Measurements from ENCODE around the gene STAT2. TPM values are rescaled to one million over a fixed set of nuclear protein-coding genes. Genes with fewer than 3 reads are reported as not detected.

Gene STAT2
- total and polyA plus RNA-seq, 2 of the 13 experiments (the other 11 are each of a cell fraction or from before 2014, with no cell fraction given) = 43.5 to 84.6 TPM

GRCh38 chr12:56359851-56360767, at the start of gene STAT2 (continued):
- TF ChIP-seq TEF (CRISPR knock-in tag; IDR thresholded peaks at IDR 0.05) (0 out of 2 replicates have a peak, but pooled peaks have one; percentile 5), SP140L (CRISPR knock-in tag; IDR thresholded peaks at IDR 0.05; ENCODE audit: borderline replicate concordance) (no peak), MED1 (CRISPR knock-in tag; IDR thresholded peaks at IDR 0.05) (peak; percentile 67), MXD3 (CRISPR knock-in tag; IDR thresholded peaks at IDR 0.05) (peak; percentile 61; the same call in 1 of the 2 replicates), POLR2A (IDR thresholded peaks at IDR 0.05; ENCODE audit: insufficient read depth in 1 of 2, low read depth in 2 of 2, low read length in 2 of 2) (peak; percentile 41 to 78; a peak in 3 of 4 replicates), TBL1XR1 (IDR thresholded peaks at IDR 0.05; ENCODE audit: borderline replicate concordance, low read length, partially characterized antibody) (no peak), SATB2 (CRISPR knock-in tag; IDR thresholded peaks at IDR 0.05) (peak; percentile 56; the same call in 1 of the 2 replicates), GATA4 (IDR thresholded peaks at IDR 0.05; ENCODE audit: borderline replicate concordance, low read depth) (peak; percentile 51; the same call in 1 of the 2 replicates), GTF3A (CRISPR knock-in tag; conservative IDR thresholded peaks at IDR 0.05) (no peak), ZNF550 (CRISPR knock-in tag; IDR thresholded peaks at IDR 0.05; ENCODE audit: borderline replicate concordance) (no peak), ATF6 (CRISPR knock-in tag; conservative IDR thresholded peaks at IDR 0.05) (0 out of 2 replicates have a peak, but pooled peaks have one; percentile 63), E2F1 (CRISPR knock-in tag; IDR thresholded peaks at IDR 0.05) (peak; percentile 86; the same call in 1 of the 2 replicates), SPEN (CRISPR knock-in tag; IDR thresholded peaks at IDR 0.05; ENCODE audit: low read depth) (0 out of 2 replicates have a peak, but pooled peaks have one; percentile 50), ZNF430 (CRISPR knock-in tag; IDR thresholded peaks at IDR 0.05) (peak; percentile 91), DNMT3B (CRISPR knock-in tag; conservative IDR thresholded peaks at IDR 0.05) (0 out of 2 replicates have a peak, but pooled peaks have one; percentile 85), FOXA1 (IDR thresholded peaks at IDR 0.05) (no peak), FOXA1 (CRISPR knock-in tag; IDR thresholded peaks at IDR 0.05) (no peak), SIX1 (CRISPR knock-in tag; IDR thresholded peaks at IDR 0.05; ENCODE audit: borderline replicate concordance) (0 out of 2 replicates have a peak, but pooled peaks have one; percentile 26), TBX3 (IDR thresholded peaks at IDR 0.05; ENCODE audit: borderline replicate concordance) (peak; percentile 66; the same call in 1 of the 2 replicates), KDM3A (CRISPR knock-in tag; IDR thresholded peaks at IDR 0.05; ENCODE audit: low read depth) (peak; percentile 27; the same call in 1 of the 2 replicates), SRF (IDR thresholded peaks at IDR 0.05; ENCODE audit: low read depth, low read length) (no peak), CENPT (CRISPR knock-in tag; IDR thresholded peaks at IDR 0.05; ENCODE audit: low read depth) (no peak), ZNF850 (CRISPR knock-in tag; conservative IDR thresholded peaks at IDR 0.05) (no peak), RBFOX2 (IDR thresholded peaks at IDR 0.05; ENCODE audit: low read depth, low read length) (peak; percentile 60), SMARCE1 (IDR thresholded peaks at IDR 0.05; ENCODE audit: borderline replicate concordance) (no peak), SP2 (CRISPR knock-in tag; IDR thresholded peaks at IDR 0.05) (peak; percentile 91)
